ENCODE measurements around the gene CEMIP. TPM values are rescaled to one million over a fixed set of nuclear protein-coding genes. Genes with fewer than 3 reads are reported as not detected.

CEMIP gene
- total RNA-seq, 4 donors from 2014 or later, result 5.4 to 9.2 (median 8.7) TPM

- H3K27ac ChIP-seq, result peak overlapping the region; percentile 92
- WGBS, result 93% methylated on average over 1 of the region's 1 CpG
- DNase-seq (ENCODE audit: low spot score in 2 of 2), result no peak
- H3K27me3 ChIP-seq, result no peaks in the 10 kb centered on the region
- peaks cover 48% of the 10 kb centered on the region for H3K4me1 ChIP-seq
- TF ChIP-seq POLR2A (IDR thresholded peaks at IDR 0.05) (no peak), EP300 (IDR thresholded peaks at IDR 0.05) (no peak), CTCF (IDR thresholded peaks at IDR 0.05) (no peak), POLR2AphosphoS5 (IDR thresholded peaks at IDR 0.05) (no peak)
- H3K4me3 ChIP-seq, result no peak overlapping the region
- no peaks in the 10 kb centered on the region for H3K36me3 ChIP-seq
- H3K9me3 ChIP-seq, result no peaks in the 10 kb centered on the region
Measured at GRCh38 chr15:80990955-80991354, 211.8 kb downstream of the CEMIP start.

DNA sequence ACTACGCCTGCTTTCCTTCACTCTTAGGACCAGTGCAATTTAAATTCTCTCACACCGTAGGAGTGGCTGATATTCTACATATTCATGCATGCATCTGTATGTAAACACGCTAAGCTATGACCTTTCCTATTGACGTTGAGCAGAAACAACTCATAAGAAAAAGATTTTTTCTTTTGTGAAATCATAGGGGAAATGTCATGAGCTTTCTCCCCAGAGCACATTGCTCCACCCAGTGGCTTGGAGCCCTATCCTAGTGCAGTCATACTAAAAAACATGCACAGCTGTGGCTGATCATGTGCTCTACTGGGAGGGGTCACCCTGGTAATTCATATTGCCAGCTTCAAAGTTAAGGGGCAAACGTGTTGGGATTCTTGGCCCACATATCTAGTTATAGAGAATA lies 212.3 kb downstream of the CEMIP start:
- Histone ChIP-seq H3K27ac (peak overlapping the region; percentile 92), H3K27me3 (no peaks in the 10 kb centered on the region), H3K4me1 (peaks cover 48% of the 10 kb centered on the region), H3K36me3 (no peaks in the 10 kb centered on the region), H3K4me3 (no peak overlapping the region), H3K9me3 (no peaks in the 10 kb centered on the region)
- TF ChIP-seq EP300 (IDR thresholded peaks at IDR 0.05) (no peak), POLR2AphosphoS5 (IDR thresholded peaks at IDR 0.05) (peak in 1 of 3 donors; percentile 49), CTCF (IDR thresholded peaks at IDR 0.05) (no peak), POLR2A (IDR thresholded peaks at IDR 0.05) (no peak)
- peak in 1 of 2 donors; percentile 86 for DNase-seq (ENCODE audit: low spot score in 2 of 2)
- 38% methylated on average over 5 of the region's 5 CpGs for WGBS

DNA sequence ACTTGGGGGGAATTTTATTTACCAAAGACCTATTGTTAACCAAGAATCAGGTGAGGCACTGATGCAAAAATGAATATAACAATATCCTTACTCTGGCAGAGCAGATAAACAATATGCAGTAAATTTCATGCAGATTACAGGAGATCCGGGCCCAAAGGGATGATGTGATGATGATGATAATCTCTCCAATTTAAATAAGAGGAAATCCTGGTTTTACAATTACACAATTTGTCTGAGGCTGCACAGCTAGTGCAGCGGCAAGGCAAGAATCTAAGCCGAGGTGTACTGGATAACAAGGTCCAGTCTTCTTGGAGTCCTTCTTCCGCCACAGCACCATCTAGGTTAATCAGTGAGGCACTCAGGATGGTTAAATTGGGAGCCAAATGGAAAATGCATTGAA lies 212.8 kb downstream of the CEMIP start:
- WGBS, result 65% methylated on average over 4 of the region's 4 CpGs
- no peaks in the 10 kb centered on the region for H3K9me3 ChIP-seq

GRCh38 chr15:80992441-80992840 lies 213.3 kb downstream of the CEMIP start:
- WGBS, result 88% methylated on average over 1 of the region's 1 CpG
- Histone ChIP-seq H3K27ac (no peak overlapping the region), H3K9me3 (no peaks in the 10 kb centered on the region), H3K36me3 (no peaks in the 10 kb centered on the region), H3K4me3 (no peak overlapping the region), H3K4me1 (peaks cover 42% of the 10 kb centered on the region), H3K27me3 (no peaks in the 10 kb centered on the region)
- DNase-seq (ENCODE audit: low spot score in 2 of 2), result no peak
- TF ChIP-seq POLR2A (IDR thresholded peaks at IDR 0.05) (no peak), POLR2AphosphoS5 (IDR thresholded peaks at IDR 0.05) (no peak), EP300 (IDR thresholded peaks at IDR 0.05) (no peak), CTCF (IDR thresholded peaks at IDR 0.05) (no peak)

More for the DNA sequence above, 212.8 kb downstream of the CEMIP start:
- H3K27ac ChIP-seq, result peak overlapping the region; percentile 92
- H3K27me3 ChIP-seq, result no peaks in the 10 kb centered on the region
- no peak overlapping the region for H3K4me3 ChIP-seq
- TF ChIP-seq POLR2AphosphoS5 (IDR thresholded peaks at IDR 0.05) (no peak), POLR2A (IDR thresholded peaks at IDR 0.05) (no peak), EP300 (IDR thresholded peaks at IDR 0.05) (no peak), CTCF (IDR thresholded peaks at IDR 0.05) (no peak)
- no peaks in the 10 kb centered on the region for H3K36me3 ChIP-seq
- no peak for DNase-seq (ENCODE audit: low spot score in 2 of 2)
- H3K4me1 ChIP-seq, result peaks cover 45% of the 10 kb centered on the region

DNA sequence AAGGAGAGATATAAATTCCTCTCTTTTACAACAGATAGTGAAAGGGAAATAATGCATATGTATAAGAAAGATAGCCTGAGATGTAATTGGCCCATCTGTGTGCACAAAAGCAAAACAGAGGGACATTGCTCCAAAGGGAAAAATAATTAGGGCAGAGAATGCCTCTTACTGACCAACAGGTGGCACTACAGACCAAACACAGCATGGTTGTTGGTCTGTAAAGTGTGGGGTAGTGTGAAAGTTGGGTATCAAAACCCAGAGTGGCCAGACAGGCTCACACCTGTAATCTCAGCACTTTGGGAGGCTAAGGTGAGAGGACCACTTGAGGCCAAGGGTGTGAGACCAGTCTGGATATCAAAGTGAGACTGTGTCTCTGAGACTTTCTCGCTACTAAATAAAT lies 217.1 kb downstream of the CEMIP start:
- 94% methylated on average over 1 of the region's 1 CpG for WGBS

More for the DNA sequence above, 217.1 kb downstream of the CEMIP start:
- Histone ChIP-seq H3K27me3 (no peaks in the 10 kb centered on the region), H3K27ac (no peak overlapping the region), H3K9me3 (no peaks in the 10 kb centered on the region), H3K36me3 (no peaks in the 10 kb centered on the region), H3K4me3 (no peak overlapping the region), H3K4me1 (peaks cover 26% of the 10 kb centered on the region)
- TF ChIP-seq CTCF (IDR thresholded peaks at IDR 0.05) (no peak), POLR2AphosphoS5 (IDR thresholded peaks at IDR 0.05) (no peak), EP300 (IDR thresholded peaks at IDR 0.05) (no peak), POLR2A (IDR thresholded peaks at IDR 0.05) (no peak)
- no peak for DNase-seq (ENCODE audit: low spot score in 2 of 2)
